GM12878 (cell line): Measurements from ENCODE around the gene TNRC6B. TPM values are rescaled to one million over a fixed set of nuclear protein-coding genes. Genes with fewer than 3 reads are reported as not detected.

Source experiments
- ATAC-seq: fragments of 200-7000 bp; cut with Tn5 transposase; 3 replicates; pipeline ENCODE4 v1.9.1; 2020; ENCODE audit warnings: mild to moderate bottlenecking, moderate library complexity
- BruUV-seq: library from RNA; stranded (reverse); fragments of 400-500 nt; replicated peaks from 2 replicates; lab custom pipeline; 2021; lab: Mats Ljungman, UMichigan
- CTCF ChIA-PET: fragments of 300-600 bp; sonication (Branson Sonifier 250); formaldehyde crosslinking; extraction: SDS; loops from one replicate; lab custom pipeline; 2021; ENCODE audit warnings: inconsistent platforms; lab: Yijun Ruan, JAX
- POLR2A ChIA-PET: fragments of 350-600 bp; formaldehyde crosslinking; extraction: SDS; loops from one replicate; lab custom pipeline; 2021; ENCODE audit warnings: inconsistent platforms; lab: Charles Lee
- RAD21 ChIA-PET: fragments of 300-600 bp; sonication (Branson Sonifier 250); formaldehyde crosslinking; loops from one replicate; lab custom pipeline; 2023; ENCODE audit warnings: antibody characterized with exemption; ENCODE audit not compliant: unreplicated experiment; lab: Charles Lee
- SMC1A ChIA-PET: fragments of 300-600 bp; sonication (Branson Sonifier 250); formaldehyde crosslinking; loops from one replicate; lab custom pipeline; 2023; ENCODE audit not compliant: unreplicated experiment, uncharacterized antibody; lab: Charles Lee
- DNase-seq: peaks from one replicate; pipeline ENCODE4 v3.0.0-alpha.2; 2011; ENCODE audit warnings: low read depth, low spot score
- FAIRE-seq: peaks from 3 replicates; lab custom pipeline; 2011; peaks lifted over from hg19 to GRCh38; lab: Jason Lieb, UNC
- H2AFZ ChIP-seq: 2 replicates; pipeline ENCODE4 v1.6.0; 2011; ENCODE audit warnings: low read depth, low read length, control low read depth; ENCODE audit not compliant: control insufficient read depth
- H3K27ac ChIP-seq: 2 replicates; pipeline ENCODE4 v1.5.1; 2011; ENCODE audit warnings: control low read depth; ENCODE audit not compliant: control insufficient read depth, insufficient read depth
- H3K27me3 ChIP-seq, 2 experiments: replicated peaks in 1 of 2; 2 replicates each; pipeline versions ENCODE4 v1.6.0 to v1.6.1; 2011; ENCODE audit warnings: low read length in 1 of 2; ENCODE audit not compliant: control insufficient read depth in 2 of 2, insufficient read depth in 2 of 2
- H3K36me3 ChIP-seq, 2 experiments: 2 replicates each; pipeline ENCODE4 v1.5.1; 2011; ENCODE audit warnings: low read length in 1 of 2; ENCODE audit not compliant: control insufficient read depth in 2 of 2, insufficient read depth in 2 of 2
- H3K4me1 ChIP-seq: 2 replicates; pipeline ENCODE4 v1.6.1; 2011; ENCODE audit warnings: mild to moderate bottlenecking, low read length, moderate library complexity, mixed read lengths; ENCODE audit not compliant: control insufficient read depth, insufficient read depth
- H3K4me2 ChIP-seq: 2 replicates; pipeline ENCODE4 v1.6.0; 2011; ENCODE audit warnings: control low read depth; ENCODE audit not compliant: control insufficient read depth, insufficient read depth
- H3K4me3 ChIP-seq: fragments of 200-600 bp; sonication (generic); 2 replicates; pipeline ENCODE4 v1.5.1; 2016
- H3K79me2 ChIP-seq: 2 replicates; pipeline ENCODE4 v1.6.0; 2011; ENCODE audit warnings: low read length; ENCODE audit not compliant: control insufficient read depth, insufficient read depth
- H3K9ac ChIP-seq: 2 replicates; pipeline ENCODE4 v1.8.0; 2011; ENCODE audit warnings: low read length, control low read depth, mixed read lengths; ENCODE audit not compliant: control insufficient read depth, insufficient read depth
- H3K9me3 ChIP-seq: replicated peaks from 3 replicates; pipeline ENCODE4 v1.5.1; 2011; ENCODE audit warnings: mild to moderate bottlenecking, low read length; ENCODE audit not compliant: control insufficient read depth, insufficient read depth
- H4K20me1 ChIP-seq: 2 replicates; pipeline ENCODE4 v1.6.0; 2011; ENCODE audit not compliant: control insufficient read depth, insufficient read depth
- E2F8 ChIP-seq: fragments of 450-650 bp; IDR thresholded peaks from 2 replicates; pipeline ENCODE4 v1.6.1; 2018; ENCODE audit warnings: mild to moderate bottlenecking, low read depth, moderate library complexity; ENCODE audit not compliant: partially characterized antibody
- E4F1 ChIP-seq: fragments of 450-650 bp; IDR thresholded peaks from 2 replicates; pipeline ENCODE4 v1.6.1; 2018; ENCODE audit warnings: borderline replicate concordance, mild to moderate bottlenecking; ENCODE audit not compliant: partially characterized antibody
- IKZF2 ChIP-seq, 2 experiments: fragments of 450-650 bp; IDR thresholded peaks; 2 replicates each; pipeline ENCODE4 v1.6.1; 2017; ENCODE audit warnings: mild to moderate bottlenecking in 2 of 2, moderate library complexity in 2 of 2
- MEF2B ChIP-seq: fragments of 450-650 bp; IDR thresholded peaks from 2 replicates; pipeline ENCODE4 v1.6.1; 2018; ENCODE audit warnings: mild to moderate bottlenecking, moderate library complexity; ENCODE audit not compliant: partially characterized antibody, poor library complexity, severe bottlenecking
- NFXL1 ChIP-seq: fragments of 450-650 bp; IDR thresholded peaks from 2 replicates; pipeline ENCODE4 v1.6.1; 2017; ENCODE audit warnings: antibody characterized with exemption, mild to moderate bottlenecking, borderline replicate concordance
- POLR2A ChIP-seq: IDR thresholded peaks from 2 replicates; pipeline ENCODE4 v1.6.1; 2011; ENCODE audit warnings: low read depth, mild to moderate bottlenecking, low read length
- RCOR1 ChIP-seq: conservative IDR thresholded peaks from 2 replicates; pipeline ENCODE4 v1.6.1; 2012; ENCODE audit warnings: low read depth, low read length, improper control_type of control experiment
- SREBF2 ChIP-seq: IDR thresholded peaks from 2 replicates; pipeline ENCODE4 v1.6.1; 2012; ENCODE audit warnings: mild to moderate bottlenecking, low read length
- TBL1XR1 ChIP-seq: IDR thresholded peaks from 2 replicates; pipeline ENCODE4 v1.6.1; 2012; ENCODE audit warnings: low read depth, low read length, improper control_type of control experiment
- USF2 ChIP-seq: IDR thresholded peaks from 2 replicates; pipeline ENCODE4 v1.6.1; 2011; ENCODE audit warnings: low read depth, low read length, improper control_type of control experiment, borderline replicate concordance
- ZBED1 ChIP-seq: IDR thresholded peaks from 2 replicates; pipeline ENCODE4 v1.6.1; 2016; ENCODE audit warnings: borderline replicate concordance
- ZNF384 ChIP-seq: IDR thresholded peaks from 2 replicates; pipeline ENCODE4 v1.6.1; 2012; ENCODE audit warnings: low read depth, mild to moderate bottlenecking, low read length, improper control_type of control experiment, borderline replicate concordance
- WGBS: methylation state at CpG from one replicate; pipeline ENCODE4 v1.1.6; 2016; ENCODE audit warnings: low lambda C conversion rate; ENCODE audit not compliant: insufficient replicate concordance, insufficient coverage; ENCODE audit errors: missing lambda C conversion rate; 5-methylcytosine and 5-hydroxymethylcytosine counted together
- in situ Hi-C: fragments of 300-500 bp; cut with MboI; formaldehyde crosslinking; loops from 9 replicates; pipeline ENCODE4 v1.14.3; 2018; ENCODE audit warnings: mixed read lengths
- intact Hi-C: fragments of 100-400 bp; cut with micrococcal nuclease; formaldehyde crosslinking; loops from one replicate; pipeline ENCODE4 v1.14.2; 2022; ENCODE audit not compliant: unreplicated experiment
- polyA plus RNA-seq, 11 experiments: library from polyadenylated mRNA; depleted of rRNA in 4 of 11; unstranded in 6 of 11; stranded (reverse) in 5 of 11; fragments of >200 nt; fragmentation: Nextera tagmentation in 4 of 11; fragmentation: Illumina TruSeq in 1 of 11; extraction: Ambion mirVana in 4 of 11; extraction: Trizol in 1 of 11; gene quantifications; 1 replicate in 1 of 11; 2 replicates in 10 of 11; pipeline versions ENCODE4 v1.2.1 to v1.2.3, GENCODE V29; 2011 to 2016; ENCODE audit warnings: inconsistent platforms in 2 of 11, missing spikeins in 2 of 11, low read depth in 1 of 11
- total RNA-seq, 4 experiments: library from RNA; depleted of rRNA in 3 of 4; stranded (reverse); fragments of >200 nt in 3 of 4; fragmentation: Illumina TruSeq in 1 of 4; extraction: Trizol in 1 of 4; gene quantifications; 2 replicates each; pipeline versions ENCODE4 v1.2.1 to v1.2.3, GENCODE V29; 2013 to 2021
- TF ChIP-seq, protein P1 (sequence below): fragments of 450-650 bp; IDR thresholded peaks from 2 replicates; pipeline ENCODE4 v1.6.1; 2017; ENCODE audit warnings: borderline replicate concordance
- TF ChIP-seq, protein P2 (sequence below): IDR thresholded peaks from 2 replicates; pipeline ENCODE4 v1.6.1; 2012; ENCODE audit warnings: low read depth, low read length, improper control_type of control experiment

The TNRC6B gene
- total and polyA plus RNA-seq, 10 of the 15 experiments (the other 5 are each of a cell fraction or from before 2014, with no cell fraction given): 3.6 to 32.8 (median 16.4) TPM

- Histone ChIP-seq H3K4me2 (no peak overlapping the region), H4K20me1 (no peaks in the 10 kb centered on the region), H2AFZ (no peak overlapping the region), H3K4me1 (peaks cover 7% of the 10 kb centered on the region), H3K36me3 (no peaks in the 10 kb centered on the region), H3K9me3 (no peaks in the 10 kb centered on the region; the same call in 2 of the 3 replicates), H3K27ac (no peak overlapping the region), H3K9ac (no peak overlapping the region), H3K4me3 (no peak overlapping the region), H3K27me3 (no peaks in the 10 kb centered on the region), H3K79me2 (peaks cover 46% of the 10 kb centered on the region)
- ChIA-PET POLR2A (interaction anchor here (0.9 to 1.2 kb wide), 2 partner anchors 9 to 11 kb away, joined by 3 to 5 read pairs; no protein-coding TSS in a partner anchor), CTCF (interaction anchor here (2.3 kb wide), 1 partner anchor 10 kb away, joined by 8 read pairs; no protein-coding TSS in a partner anchor), SMC1A (interaction anchor here (5.7 kb wide), 1 partner anchor 11 kb away, joined by 43 read pairs; the partner anchor contains the start of gene TNRC6B), RAD21 (interaction anchor here (1.3 kb wide), 1 partner anchor 13 kb away, joined by 4 read pairs; the partner anchor contains the start of gene TNRC6B)
- in situ Hi-C loops (no loop called here), intact Hi-C loops (no loop called here)
- no TSS peak for BruUV-seq
- 78% methylated on average over 2 of the region's 2 CpGs for WGBS
- DNase-seq (no peak), ATAC-seq (no peak), FAIRE-seq (no peak)
- TF ChIP-seq, protein P1, sequence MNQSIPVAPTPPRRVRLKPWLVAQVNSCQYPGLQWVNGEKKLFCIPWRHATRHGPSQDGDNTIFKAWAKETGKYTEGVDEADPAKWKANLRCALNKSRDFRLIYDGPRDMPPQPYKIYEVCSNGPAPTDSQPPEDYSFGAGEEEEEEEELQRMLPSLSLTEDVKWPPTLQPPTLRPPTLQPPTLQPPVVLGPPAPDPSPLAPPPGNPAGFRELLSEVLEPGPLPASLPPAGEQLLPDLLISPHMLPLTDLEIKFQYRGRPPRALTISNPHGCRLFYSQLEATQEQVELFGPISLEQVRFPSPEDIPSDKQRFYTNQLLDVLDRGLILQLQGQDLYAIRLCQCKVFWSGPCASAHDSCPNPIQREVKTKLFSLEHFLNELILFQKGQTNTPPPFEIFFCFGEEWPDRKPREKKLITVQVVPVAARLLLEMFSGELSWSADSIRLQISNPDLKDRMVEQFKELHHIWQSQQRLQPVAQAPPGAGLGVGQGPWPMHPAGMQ: no peak
- TF ChIP-seq ZBED1: no peak
- no peak for TF ChIP-seq TBL1XR1
- TF ChIP-seq NFXL1: no peak
- TF ChIP-seq RCOR1: no peak
- no peak for TF ChIP-seq E2F8
- no peak for TF ChIP-seq E4F1
- no peak for TF ChIP-seq SREBF2
- TF ChIP-seq USF2: no peak
- TF ChIP-seq, protein P2, sequence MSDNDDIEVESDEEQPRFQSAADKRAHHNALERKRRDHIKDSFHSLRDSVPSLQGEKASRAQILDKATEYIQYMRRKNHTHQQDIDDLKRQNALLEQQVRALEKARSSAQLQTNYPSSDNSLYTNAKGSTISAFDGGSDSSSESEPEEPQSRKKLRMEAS: no peak
- no peak for TF ChIP-seq IKZF2 (IDR thresholded peaks at IDR 0.05)
- TF ChIP-seq POLR2A: no peak
- no peak for TF ChIP-seq MEF2B
- no peak for TF ChIP-seq ZNF384
Measured at GRCh38 chr22:40190501-40190900, 12.8 kb downstream of the TNRC6B start.
